ENCODE results near the gene ZNF766.
A peak's percentile ranks its signal among the peaks of the same experiment; 100 is the strongest.

DNA sequence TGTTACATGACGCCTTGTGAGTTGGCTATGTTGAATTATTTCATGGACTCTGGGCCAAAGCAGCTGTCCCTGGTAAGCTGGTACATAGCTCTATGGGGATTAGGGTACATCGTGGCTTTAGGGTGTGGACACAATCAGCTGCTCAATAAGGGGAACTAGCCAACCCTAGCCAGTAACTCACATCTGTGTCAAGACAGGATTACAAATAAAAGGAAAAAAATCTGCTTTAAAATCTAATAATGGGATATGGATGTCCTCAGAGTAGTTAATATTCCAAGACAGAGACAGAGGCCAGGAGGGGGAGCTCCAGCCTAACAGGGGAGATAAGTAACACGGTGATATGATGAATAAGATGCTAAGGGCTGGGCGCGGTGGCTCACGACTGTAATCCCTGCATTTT, 21.1 kb upstream of the ZNF766 start:
- TF ChIP-seq, protein P1, sequence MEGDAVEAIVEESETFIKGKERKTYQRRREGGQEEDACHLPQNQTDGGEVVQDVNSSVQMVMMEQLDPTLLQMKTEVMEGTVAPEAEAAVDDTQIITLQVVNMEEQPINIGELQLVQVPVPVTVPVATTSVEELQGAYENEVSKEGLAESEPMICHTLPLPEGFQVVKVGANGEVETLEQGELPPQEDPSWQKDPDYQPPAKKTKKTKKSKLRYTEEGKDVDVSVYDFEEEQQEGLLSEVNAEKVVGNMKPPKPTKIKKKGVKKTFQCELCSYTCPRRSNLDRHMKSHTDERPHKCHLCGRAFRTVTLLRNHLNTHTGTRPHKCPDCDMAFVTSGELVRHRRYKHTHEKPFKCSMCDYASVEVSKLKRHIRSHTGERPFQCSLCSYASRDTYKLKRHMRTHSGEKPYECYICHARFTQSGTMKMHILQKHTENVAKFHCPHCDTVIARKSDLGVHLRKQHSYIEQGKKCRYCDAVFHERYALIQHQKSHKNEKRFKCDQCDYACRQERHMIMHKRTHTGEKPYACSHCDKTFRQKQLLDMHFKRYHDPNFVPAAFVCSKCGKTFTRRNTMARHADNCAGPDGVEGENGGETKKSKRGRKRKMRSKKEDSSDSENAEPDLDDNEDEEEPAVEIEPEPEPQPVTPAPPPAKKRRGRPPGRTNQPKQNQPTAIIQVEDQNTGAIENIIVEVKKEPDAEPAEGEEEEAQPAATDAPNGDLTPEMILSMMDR (IDR thresholded peaks at IDR 0.05) = peak; percentile 46 to 71 (median 62)
- no peak for TF ChIP-seq POLR2A (IDR thresholded peaks at IDR 0.05)

Data from adrenal gland (tissue), 5 donors.